Measurements from ENCODE around the gene GRIN3B.

GRIN3B gene

GRCh38 chr19:1004204-1004802, 4.1 kb downstream of the GRIN3B start:
- no peak overlapping the region for H3K9ac ChIP-seq
- no peak overlapping the region for H3K27ac ChIP-seq
- peaks cover 6 to 23% (median 10%) of the 10 kb centered on the region in 11 experiments for H3K36me3 ChIP-seq
- peaks cover 10 to 16% (median 15%) of the 10 kb centered on the region in 10 experiments; a peak in 14 of 20 replicates for H3K4me1 ChIP-seq
- H3K9me3 ChIP-seq (replicated peaks in 1 of 11): no peaks in the 10 kb centered on the region
- no peak overlapping the region for H3K4me2 ChIP-seq
- no peak for TF ChIP-seq Cebpa-rat (IDR thresholded peaks at IDR 0.05)
- no peak overlapping the region for H3K4me3 ChIP-seq
- H4K20me1 ChIP-seq: peaks cover 0 to 74% (median 30%) of the 10 kb centered on the region in 11 experiments; a peak in 20 of 22 replicates
- peaks cover 42 to 50% (median 47%) of the 10 kb centered on the region in 11 experiments for H3K27me3 ChIP-seq

GRCh38 chr19:1004803-1005664, 4.8 kb downstream of the GRIN3B start:
- H3K9ac ChIP-seq: no peak overlapping the region
- H3K4me3 ChIP-seq: no peak overlapping the region
- no peak overlapping the region for H3K4me2 ChIP-seq
- H4K20me1 ChIP-seq: peaks cover 5 to 81% (median 37%) of the 10 kb centered on the region in 11 experiments; a peak in 21 of 22 replicates
- peaks cover 34 to 42% (median 39%) of the 10 kb centered on the region in 11 experiments for H3K27me3 ChIP-seq
- H3K9me3 ChIP-seq (replicated peaks in 1 of 11): no peaks in the 10 kb centered on the region
- H3K36me3 ChIP-seq: peaks cover 14 to 30% (median 17%) of the 10 kb centered on the region in 11 experiments
- TF ChIP-seq Cebpa-rat (IDR thresholded peaks at IDR 0.05): no peak
- H3K4me1 ChIP-seq: peaks cover 10 to 16% (median 15%) of the 10 kb centered on the region in 10 experiments; a peak in 14 of 20 replicates
- no peak overlapping the region for H3K27ac ChIP-seq

- no peak overlapping the region for H3K4me2 ChIP-seq
- peaks cover 13 to 81% (median 34%) of the 10 kb centered on the region in 11 experiments; a peak in 21 of 22 replicates for H4K20me1 ChIP-seq
- no peaks in the 10 kb centered on the region for H3K9me3 ChIP-seq (replicated peaks in 1 of 11)
- H3K9ac ChIP-seq: no peak overlapping the region
- no peak for TF ChIP-seq Cebpa-rat (IDR thresholded peaks at IDR 0.05)
- peaks cover 24 to 46% (median 28%) of the 10 kb centered on the region in 11 experiments for H3K36me3 ChIP-seq
- no peak overlapping the region for H3K27ac ChIP-seq
- H3K27me3 ChIP-seq: peaks cover 16 to 24% (median 21%) of the 10 kb centered on the region in 11 experiments
- H3K4me3 ChIP-seq: no peak overlapping the region
- H3K4me1 ChIP-seq: no peaks in the 10 kb centered on the region; a peak in 1 of 20 replicates
These were observed 6.6 kb downstream of the GRIN3B start for GRCh38 chr19:1006711-1007398.

- peaks cover 32 to 53% (median 36%) of the 10 kb centered on the region in 11 experiments for H3K36me3 ChIP-seq
- no peaks in the 10 kb centered on the region for H3K9me3 ChIP-seq (replicated peaks in 1 of 11)
- no peak for TF ChIP-seq Cebpa-rat (IDR thresholded peaks at IDR 0.05)
- H3K4me2 ChIP-seq: no peak overlapping the region
- no peak overlapping the region for H3K27ac ChIP-seq
- H3K4me1 ChIP-seq: no peaks in the 10 kb centered on the region
- no peak overlapping the region for H3K9ac ChIP-seq
- H3K27me3 ChIP-seq: peaks cover 8 to 16% (median 13%) of the 10 kb centered on the region in 11 experiments
- H4K20me1 ChIP-seq: peaks cover 21 to 84% (median 42%) of the 10 kb centered on the region in 11 experiments; a peak in 21 of 22 replicates
- no peak overlapping the region for H3K4me3 ChIP-seq
These were observed 7.4 kb downstream of the GRIN3B start for GRCh38 chr19:1007399-1008251.

- Histone ChIP-seq H3K27me3 (peaks cover under 1 to 8% (median 5%) of the 10 kb centered on the region in 11 experiments; a peak in 16 of 22 replicates), H3K36me3 (peaks cover 39 to 62% (median 43%) of the 10 kb centered on the region in 11 experiments), H3K9ac (no peak overlapping the region), H4K20me1 (peaks cover 27 to 84% (median 49%) of the 10 kb centered on the region in 11 experiments), H3K4me1 (no peaks in the 10 kb centered on the region), H3K9me3 (replicated peaks in 1 of 11) (no peaks in the 10 kb centered on the region), H3K27ac (no peak overlapping the region), H3K4me2 (no peak overlapping the region), H3K4me3 (no peak overlapping the region)
- TF ChIP-seq Cebpa-rat (IDR thresholded peaks at IDR 0.05): no peak
These were observed 8.2 kb downstream of the GRIN3B start for GRCh38 chr19:1008268-1009040.

- no peaks in the 10 kb centered on the region for H3K27me3 ChIP-seq
- no peaks in the 10 kb centered on the region for H3K9me3 ChIP-seq (replicated peaks in 1 of 11)
- no peak overlapping the region for H3K4me3 ChIP-seq
- peaks cover 47 to 70% (median 51%) of the 10 kb centered on the region in 11 experiments for H3K36me3 ChIP-seq
- H4K20me1 ChIP-seq: peaks cover 36 to 85% (median 57%) of the 10 kb centered on the region in 11 experiments
- no peaks in the 10 kb centered on the region for H3K4me1 ChIP-seq
- no peak for TF ChIP-seq Cebpa-rat (IDR thresholded peaks at IDR 0.05)
- H3K4me2 ChIP-seq: no peak overlapping the region
- no peak overlapping the region for H3K27ac ChIP-seq
- H3K9ac ChIP-seq: no peak overlapping the region
These were observed 9.1 kb downstream of the GRIN3B start for GRCh38 chr19:1009041-1009980.

GRCh38 chr19:1009981-1010538, 9.8 kb downstream of the GRIN3B start:
- TF ChIP-seq Cebpa-rat (IDR thresholded peaks at IDR 0.05): no peak
- H4K20me1 ChIP-seq: peaks cover 43 to 86% (median 65%) of the 10 kb centered on the region in 11 experiments
- no peak overlapping the region for H3K27ac ChIP-seq
- no peaks in the 10 kb centered on the region for H3K9me3 ChIP-seq (replicated peaks in 1 of 11)
- H3K27me3 ChIP-seq: no peaks in the 10 kb centered on the region
- H3K9ac ChIP-seq: no peak overlapping the region
- H3K4me2 ChIP-seq: no peak overlapping the region
- no peak overlapping the region for H3K4me3 ChIP-seq
- H3K36me3 ChIP-seq: peaks cover 55 to 78% (median 59%) of the 10 kb centered on the region in 11 experiments
- no peaks in the 10 kb centered on the region for H3K4me1 ChIP-seq

All from BLaER1 treated with 17β-estradiol and CSF1 and Interleukin-3, amounts not matched to agents 10 nM and 100 nM (cell line).